Islet of Langerhans (tissue), 1 donor: Measurements from ENCODE around the gene ISCA2.
"Not testable (repeated sequence)": the region's sequence is repeated elsewhere in the genome, so short reads cannot be mapped to it uniquely, and the experiment has no call there.

Experiments
- FAIRE-seq: peaks from one replicate; lab custom pipeline; 2011; peaks lifted over from hg19 to GRCh38; lab: Jason Lieb, UNC

The ISCA2 gene, protein sequence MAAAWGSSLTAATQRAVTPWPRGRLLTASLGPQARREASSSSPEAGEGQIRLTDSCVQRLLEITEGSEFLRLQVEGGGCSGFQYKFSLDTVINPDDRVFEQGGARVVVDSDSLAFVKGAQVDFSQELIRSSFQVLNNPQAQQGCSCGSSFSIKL

DNA sequence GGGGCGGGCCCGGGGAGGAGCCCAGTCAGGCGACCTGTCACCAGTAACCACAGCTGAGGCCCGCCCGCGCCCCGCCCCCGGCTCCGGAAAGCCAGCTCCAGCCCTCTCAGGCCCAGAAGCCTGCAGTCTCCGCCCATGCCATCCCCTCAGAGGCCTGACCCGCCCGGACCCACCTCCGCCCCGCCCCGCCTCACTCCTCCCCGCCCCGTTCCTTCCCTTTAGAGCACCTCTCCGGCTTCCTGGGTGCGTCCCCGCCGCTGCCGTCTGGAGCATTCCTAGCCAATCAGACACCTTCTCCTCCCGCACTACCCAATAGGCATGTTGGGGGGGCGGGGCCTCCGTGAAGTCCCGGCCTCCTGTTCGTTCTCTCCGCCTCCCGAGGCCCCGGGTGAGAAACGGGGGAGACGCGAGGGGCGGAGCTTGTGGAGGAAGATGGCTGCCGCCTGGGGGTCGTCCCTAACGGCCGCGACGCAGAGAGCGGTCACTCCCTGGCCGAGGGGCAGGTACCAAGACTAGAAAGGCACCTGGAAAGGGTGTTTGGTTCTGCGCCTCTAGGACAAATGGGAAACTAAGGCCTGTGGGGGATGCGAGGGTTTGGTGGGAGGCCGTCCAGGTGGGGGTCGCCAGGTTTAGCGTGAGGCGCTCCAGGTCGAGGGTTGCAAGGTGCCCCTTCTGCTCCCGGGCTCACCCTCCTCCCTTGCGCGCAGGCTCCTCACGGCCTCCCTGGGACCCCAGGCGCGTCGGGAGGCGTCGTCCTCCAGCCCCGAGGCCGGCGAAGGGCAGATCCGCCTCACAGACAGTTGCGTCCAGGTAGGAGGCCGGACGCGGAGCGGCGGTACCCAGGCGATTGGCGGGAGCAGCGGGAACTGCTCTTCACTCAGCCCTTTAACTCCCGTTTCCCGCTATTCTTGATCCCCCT is at the start of gene ISCA2:
ISCA2 (plus strand) TSS at position 423 of the 919 bp plus-strand sequence; CDS start at position 433, 10 bp downstream.
- no peak for FAIRE-seq

DNA sequence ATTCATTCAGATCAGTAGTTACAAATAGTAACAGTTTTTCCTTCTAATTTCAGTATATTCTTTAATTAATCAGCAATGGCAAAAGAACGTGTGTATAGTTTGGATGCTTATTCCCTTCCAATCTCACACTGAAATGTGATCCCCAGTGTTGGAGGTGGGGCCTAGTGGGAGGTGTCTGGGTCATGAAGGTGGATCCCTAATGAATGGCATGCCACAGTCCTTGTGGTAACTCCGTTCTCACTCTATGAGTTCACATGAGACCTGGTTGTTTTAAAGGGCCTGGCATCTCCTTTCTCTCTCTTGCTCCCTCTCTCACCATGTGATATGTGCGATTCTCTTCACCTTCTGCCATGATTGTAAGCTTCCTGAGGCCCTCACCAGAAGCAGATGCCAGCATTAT is 48.7 kb upstream of the ISCA2 start:
- no peak for FAIRE-seq

DNA sequence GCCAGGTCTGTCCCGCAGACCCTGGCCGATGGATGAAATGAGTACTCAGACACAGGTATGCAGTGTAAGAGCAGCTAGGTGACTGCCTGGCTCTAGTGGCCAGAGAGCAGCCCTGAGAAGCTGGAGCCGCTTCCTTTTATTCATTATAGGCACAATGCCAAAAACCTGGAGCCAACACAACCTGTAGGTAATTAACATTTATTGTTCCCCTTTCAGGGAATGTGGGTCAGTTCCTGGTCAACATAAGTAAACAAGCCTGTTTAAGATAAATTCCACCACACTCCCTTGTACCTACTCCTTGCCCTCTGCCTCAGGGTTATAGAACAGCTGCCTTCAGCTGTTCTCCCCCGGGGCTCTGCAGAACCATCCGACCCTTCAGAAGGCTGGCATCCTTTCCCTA is 39.2 kb upstream of the ISCA2 start:
- FAIRE-seq = not testable (repeated sequence)

DNA sequence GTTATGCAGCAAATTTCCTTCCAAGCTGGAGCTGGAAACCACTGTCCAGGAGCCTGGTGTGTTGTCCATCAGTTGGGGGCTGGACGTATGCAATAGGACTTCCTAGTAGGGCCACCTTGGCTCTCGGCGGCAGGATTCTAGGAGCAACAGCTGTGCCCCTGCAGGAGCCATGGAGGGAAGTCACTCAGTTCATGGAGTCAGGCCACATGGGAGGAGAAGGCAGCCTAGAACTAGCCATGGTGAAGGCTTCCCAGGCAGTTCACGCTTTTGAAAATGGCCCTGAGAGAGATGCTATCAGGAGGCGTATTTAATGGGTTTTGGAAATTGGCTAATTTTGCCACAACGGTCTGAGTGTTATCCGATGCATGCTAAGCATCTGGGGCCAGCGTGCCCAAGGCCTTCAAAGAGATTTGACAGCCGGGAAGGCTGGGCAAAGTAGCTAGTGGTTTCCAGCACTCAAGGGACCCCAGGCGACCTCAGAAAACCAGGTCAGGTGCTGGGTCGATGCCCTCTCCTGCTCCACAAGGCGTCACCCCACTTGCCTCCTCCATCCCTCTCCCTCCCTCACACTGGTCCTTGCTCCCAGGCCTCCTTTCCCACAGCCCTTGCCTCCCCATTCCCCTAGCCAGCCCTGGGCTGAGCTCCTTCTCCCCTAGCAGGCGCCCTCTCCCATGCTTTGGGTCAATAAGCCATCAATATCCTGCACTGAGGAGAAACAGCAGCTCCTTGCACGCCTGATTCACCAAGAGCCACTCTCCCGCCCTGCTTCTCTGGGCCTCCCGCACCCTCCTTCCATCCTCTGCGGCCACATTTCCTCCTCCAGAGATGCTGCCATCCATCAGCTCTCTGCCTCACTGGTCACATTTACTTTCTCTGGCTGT is 36.6 kb upstream of the ISCA2 start:
- no peak for FAIRE-seq

DNA sequence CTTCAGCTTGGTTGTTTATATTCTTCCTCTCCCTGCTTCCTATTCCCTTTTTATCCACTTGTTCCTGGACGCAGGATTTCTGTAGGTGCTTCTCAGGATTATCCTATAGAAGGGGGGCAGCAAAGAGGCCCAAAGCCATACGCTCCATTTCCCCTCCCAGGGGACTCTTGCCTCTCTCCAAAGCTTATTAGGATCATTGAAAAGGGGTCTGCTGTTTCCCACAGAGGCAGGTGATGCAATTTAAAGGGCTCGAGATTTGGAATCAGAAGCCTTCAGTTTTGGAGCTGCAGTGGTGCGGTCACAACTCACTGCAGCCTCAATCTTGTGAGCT is 36.0 kb upstream of the ISCA2 start:
- no peak for FAIRE-seq

DNA sequence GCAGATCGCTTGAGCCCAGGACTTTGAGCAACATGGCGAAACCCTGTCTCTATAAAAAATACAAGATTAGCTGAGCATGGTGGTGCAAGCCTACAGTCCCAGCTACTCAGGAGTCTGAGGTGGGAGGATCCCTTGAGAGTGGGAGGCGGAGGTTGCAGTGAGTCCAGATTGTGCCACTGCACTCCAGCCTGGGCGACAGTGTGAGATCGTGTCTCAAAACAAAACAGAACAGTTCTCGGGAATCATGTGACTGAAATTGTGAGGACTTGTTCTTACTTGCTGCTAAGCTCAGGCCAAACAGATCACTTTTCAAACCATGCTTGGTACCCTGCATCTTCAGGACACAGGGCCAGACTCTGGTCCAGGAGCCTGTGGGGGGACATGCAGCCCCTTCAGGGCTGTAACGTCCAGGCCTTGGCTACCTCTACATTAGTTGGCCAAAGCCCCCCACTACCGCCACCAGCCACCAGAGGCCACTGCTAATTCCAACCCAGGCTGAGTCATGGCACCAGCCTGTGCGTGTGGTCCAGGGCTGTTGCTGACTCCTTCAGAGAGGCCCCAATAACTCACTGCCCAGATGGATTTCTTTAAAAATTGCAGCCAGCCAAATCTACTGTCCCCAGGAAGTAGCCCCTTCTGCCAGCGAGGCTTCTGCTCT is 34.1 kb upstream of the ISCA2 start:
- FAIRE-seq = no peak

DNA sequence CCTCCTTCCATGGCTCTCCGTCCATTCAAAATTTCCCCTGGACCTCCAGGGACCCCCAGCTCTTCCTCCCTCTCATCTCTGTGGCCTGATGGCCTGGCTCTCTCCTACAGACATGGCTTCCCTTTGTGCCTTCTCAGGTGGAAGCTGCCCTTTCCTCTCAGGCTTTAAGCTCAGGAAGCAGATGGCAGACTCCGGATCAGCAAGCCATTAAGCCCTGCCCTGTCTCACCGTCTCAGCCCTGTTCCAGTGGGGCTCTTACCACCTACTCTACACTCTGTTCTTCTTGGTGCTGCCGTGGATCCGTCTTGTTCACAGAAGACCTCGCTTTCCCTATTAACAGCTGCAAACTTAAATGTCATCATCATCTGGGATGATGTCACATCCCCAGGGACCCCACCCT is 33.6 kb upstream of the ISCA2 start:
- no peak for FAIRE-seq

DNA sequence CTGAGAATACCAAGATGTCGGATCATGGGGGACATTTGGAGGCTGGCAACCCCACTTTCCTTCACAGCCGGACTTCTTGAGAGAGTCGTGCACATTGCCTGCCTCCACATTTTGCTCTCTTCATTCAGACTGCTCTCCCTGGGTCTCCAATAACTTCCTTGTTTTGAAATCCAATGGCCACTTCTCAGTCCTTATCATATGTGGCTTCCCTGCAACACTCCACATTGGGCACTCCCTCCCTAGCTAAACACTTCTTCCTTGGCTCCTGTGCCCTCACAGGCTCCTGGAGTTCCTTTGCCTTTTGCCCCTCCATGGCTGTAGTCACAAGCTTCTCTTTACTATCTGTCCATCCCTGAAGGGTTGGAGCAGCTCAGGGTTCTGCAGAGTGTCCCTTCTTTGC is 30.6 kb upstream of the ISCA2 start:
- FAIRE-seq = no peak

DNA sequence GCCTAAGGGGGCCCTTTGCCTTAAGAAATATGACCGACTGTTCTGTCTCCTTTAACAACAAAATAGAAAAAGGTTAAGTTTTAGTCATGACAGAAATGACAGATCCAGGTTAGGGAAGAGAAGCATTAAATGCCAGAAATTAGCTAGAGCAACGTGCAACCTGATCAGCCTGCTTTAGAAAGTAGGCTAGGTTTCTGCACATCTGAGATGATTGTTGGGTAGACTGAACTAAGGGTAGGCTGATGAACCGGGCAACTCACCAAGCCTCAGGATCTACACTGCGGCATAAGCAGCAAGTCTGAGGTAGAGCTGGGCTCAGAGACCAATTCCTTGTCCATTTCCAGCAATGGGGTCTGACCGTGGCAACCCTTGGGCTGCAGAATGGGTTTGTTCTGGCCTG is 29.9 kb upstream of the ISCA2 start:
- FAIRE-seq = no peak

DNA sequence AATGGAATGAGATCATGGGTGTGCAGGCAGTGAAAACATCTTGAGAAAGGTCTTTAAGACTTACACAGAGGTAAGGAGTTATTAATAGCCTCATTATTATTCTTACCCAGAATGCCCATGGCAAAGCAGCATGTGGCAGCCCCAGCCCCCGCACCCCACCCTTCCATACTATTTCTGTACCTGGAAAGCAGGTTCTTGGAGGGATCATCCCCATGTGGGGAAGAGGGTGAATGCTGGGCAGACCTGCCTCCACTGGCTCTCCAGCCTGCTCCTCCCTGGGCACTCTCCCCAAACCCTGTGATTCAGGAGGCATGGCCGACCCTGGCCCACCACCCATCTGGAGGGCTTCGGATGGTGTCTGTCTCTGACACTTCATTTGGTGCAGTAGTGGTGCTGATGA is 28.8 kb upstream of the ISCA2 start:
- no peak for FAIRE-seq

DNA sequence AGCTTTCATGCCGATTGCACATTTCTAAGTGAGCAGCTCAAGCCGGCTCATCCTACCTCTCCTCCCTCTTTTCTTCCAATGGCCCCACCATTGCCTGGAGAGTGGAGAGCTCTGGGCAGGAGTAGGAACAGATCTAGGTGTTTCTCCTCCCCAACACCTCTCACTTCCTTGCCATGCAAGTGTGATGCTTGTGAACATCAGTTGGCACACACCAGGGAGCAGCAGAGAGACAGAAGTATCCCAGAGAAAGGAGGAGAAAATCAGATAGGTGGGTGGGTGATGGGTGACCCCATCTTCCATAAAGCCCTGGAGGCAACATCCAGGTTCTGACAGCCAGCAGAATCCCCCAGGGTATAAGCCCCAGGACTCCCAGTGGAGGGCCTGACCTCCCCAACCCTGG is 28.2 kb upstream of the ISCA2 start:
- no peak for FAIRE-seq

DNA sequence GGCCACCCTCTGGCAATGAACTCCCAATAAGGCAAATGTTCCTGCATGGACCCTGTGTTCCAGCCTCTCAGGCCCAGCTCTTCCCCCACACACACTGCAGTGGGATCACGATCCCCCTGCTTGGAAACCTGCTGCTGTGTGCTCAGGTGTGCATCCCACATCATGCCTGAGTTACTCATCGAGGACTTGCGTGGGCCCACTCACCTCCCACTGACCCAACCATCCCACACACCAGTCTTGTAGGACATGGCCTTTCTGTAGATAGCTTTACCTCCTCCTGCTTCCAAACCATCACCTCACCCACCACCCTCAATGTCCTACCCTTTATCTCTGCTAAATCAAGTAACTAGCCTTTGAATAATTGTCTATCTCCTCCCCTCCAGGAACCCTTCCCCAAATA is 25.1 kb upstream of the ISCA2 start:
- FAIRE-seq = no peak

DNA sequence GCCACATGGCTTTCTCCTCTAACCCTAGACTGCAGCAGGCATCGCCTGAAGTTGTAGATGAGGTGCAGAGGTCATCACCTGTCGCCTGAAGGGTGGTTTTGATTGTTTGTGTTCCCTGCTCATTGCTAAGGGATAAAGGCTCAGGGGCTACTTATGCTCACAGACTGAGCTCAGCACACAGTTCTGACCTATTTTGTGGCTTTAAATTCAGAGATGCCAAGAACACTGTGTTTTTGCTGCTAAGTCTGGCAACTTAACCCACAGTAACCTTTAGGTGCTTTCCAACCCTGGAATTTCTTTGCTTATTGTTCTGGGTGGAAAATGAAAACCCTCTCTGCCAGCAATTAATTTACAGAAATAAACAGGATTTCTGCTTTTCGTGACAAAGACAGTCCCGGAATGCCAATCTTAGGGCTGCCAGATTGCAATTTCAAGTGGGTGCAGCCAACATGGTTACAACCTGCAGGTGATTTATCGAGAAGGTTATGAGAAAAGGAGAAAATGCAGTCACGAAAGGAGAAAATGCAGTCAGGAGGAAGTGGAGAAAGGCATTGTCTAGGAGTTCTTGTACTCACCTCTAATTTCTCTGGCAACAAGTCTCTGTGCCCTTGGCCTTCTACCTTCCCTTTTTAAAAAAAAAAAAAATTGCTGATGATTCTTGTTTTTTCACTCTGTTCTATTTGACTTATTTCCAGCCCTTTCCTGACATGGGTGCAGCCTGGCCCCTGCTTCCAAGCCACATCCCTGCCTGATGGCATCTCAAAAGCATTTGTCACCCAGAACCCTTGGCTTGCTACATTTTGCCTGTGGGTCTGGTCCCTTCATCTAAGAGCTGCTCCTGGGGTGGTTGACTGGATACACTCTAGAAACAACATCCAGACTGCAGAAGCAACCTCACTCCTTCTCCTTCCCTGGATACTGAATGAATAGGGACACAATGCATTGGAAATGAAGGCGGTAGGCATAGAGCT is 23.7 kb upstream of the ISCA2 start:
- FAIRE-seq = no peak

DNA sequence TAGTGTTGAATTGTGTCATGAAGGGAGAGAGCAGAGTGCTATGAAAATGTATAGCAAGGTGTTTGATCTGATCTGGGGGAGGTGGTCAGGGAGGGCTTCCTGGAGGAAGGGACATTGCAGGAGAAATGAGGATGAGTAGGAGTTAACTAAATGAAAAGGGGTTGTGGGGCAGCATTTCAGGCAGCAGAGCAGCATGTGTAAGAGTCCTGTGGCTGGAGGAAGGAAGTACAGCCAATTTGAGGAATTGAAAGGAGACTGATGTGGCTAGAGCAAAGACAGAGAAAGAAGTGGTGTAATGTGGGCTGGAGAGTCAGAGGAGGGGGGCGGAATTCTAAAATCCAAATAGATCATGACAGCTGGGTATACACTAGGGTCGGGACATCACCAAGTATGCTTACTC is 21.0 kb upstream of the ISCA2 start:
- no peak for FAIRE-seq

DNA sequence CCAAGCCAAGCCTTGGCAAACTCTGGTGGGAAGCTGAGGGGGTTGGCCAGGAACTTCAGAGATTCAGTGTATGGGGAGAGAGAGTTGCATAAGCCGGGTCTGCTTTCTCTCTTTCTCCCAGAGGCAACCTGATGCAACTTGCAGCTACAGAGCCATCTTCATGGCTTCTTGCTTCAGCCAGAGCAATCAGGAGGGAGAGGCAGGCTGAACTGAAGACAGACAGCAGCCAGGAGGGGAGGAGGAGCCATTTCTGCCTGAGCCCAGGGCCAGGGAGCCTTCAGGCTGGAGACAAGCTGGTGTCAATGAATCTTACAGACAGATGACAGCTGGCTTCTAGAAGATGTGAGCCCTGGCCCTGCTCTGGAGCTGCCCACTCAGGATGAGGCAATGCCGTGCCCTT is 19.2 kb upstream of the ISCA2 start:
- no peak for FAIRE-seq

DNA sequence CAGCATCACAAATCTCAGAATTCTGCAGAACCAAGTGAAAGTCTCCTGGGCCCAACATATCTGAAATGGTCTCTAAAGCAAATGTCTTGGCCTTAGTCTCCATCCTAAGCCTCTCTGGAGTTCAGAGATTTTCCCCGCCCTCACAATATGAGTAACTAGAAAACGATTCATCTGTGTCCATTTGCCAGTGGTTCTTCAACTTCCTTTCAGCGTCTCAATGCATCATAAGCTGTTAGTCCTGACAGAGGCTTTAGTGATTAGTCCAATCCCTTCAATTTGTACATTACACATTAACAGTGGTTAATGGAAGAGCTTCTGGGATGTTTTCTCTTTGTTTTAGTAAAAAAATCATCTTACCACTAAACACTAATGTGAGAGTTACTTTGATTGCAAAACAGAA is 17.9 kb upstream of the ISCA2 start:
- FAIRE-seq = no peak

DNA sequence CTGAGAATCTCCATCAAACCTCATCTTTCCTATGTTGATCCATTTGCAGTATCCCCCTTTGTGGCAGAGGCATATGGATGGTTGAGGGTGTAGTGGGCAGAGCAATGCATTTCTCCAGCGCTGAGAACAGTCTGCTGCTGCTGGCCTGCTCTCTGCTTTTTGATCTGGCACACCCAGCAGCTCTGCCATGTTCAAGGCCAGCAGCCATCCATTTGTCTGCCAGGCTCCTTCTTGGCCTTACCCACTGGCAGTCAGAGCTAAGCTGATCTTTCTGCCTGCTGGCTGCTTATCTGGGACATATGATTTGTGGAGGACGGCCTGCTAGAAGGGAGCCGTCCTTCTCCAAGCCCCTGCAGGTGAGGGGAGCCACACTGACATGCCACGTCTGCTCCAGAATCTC is 17.5 kb upstream of the ISCA2 start:
- no peak for FAIRE-seq

DNA sequence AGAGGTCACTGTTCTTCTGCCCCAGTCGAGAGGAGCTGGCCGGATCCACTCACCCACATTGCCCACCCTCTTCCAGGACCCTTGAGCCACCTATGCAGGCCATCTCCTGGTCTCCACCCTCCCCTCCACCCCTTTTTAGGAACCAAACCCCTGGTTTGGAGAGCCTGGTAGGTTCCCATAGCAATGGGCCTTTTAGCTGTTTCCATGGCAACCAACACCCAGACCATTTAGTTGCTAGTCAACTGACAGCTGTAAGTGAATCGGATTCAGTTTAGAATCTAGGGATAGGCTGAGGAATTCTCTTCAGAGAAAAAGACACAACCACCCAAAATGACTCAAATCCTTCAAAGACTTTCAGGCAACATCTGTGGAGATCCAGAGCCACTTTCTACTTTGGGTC is 17.0 kb upstream of the ISCA2 start:
- FAIRE-seq = no peak

DNA sequence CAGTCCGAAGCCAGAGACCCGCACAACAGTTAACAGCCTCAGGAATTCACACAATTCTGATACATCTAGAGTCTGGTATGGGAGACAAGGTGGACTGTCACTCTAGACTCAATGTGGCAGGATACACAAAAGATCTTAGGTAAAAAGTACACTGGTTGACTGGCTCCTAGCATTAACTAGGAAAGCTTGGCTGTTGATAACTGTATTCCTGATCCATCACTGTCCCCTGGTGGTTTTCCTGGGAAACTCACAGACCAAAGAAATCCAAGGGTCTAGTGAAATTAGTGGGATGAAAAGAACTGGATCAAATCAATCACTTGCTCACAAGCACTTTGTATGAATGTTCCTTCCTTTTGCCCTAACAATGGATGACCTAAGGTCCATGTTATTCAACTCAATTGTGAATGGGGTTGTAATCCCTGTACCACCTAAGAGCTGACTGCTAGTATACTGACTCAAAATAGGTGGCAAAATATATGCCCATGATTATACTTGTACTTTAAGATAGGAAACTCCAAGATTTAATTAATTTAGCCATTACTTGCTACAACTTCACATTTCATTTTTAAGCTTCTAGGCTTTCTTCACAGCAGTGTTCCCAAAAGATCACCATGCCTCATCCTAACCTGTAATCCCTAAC is 14.4 kb upstream of the ISCA2 start:
- no peak for FAIRE-seq

DNA sequence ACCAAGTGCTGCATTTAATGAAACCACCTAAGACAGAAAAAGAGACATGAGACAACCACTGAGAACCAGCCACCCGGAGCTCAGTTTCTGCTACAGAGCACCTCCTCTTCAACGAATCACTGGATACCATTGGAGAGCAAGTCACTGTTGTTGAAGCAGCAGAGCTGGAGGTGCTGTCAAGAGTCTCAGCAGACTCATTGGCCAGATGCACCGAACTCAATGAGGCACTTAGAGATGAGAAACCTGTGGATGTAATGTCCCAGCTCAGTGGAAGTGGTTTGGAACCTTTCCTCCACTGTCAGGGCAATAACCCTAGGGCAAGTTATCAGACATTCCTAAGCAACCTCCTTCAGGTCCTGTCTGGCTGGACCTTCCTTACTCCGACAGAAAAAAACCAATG is 13.5 kb upstream of the ISCA2 start:
- FAIRE-seq = no peak

DNA sequence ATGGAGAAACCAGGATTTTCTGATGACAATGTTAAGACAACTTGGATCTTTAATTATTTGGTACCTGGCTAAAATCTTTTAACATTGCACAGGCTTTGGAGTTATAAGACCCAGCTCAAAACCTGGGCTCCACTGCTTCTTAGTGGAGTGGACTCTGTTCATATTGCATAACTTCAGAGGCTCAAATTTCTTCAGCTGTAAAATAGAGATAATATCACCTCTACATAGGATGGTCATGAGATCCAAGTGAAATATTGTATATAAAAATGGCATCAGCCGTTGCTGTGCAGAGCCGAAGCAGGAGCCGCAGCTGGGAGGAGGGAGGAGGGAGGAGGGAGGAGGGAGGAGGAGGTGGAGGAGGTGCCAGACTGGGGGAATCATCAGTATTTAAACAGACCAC is 11.0 kb upstream of the ISCA2 start:
- FAIRE-seq = no peak
